SK-N-SH (cell line): ENCODE data around the gene CCL22. TPM values are rescaled to one million over a fixed set of nuclear protein-coding genes. Genes with fewer than 3 reads are reported as not detected.

Experiments
- CTCF ChIA-PET: fragments of 300-600, 350-600 bp; formaldehyde crosslinking; extraction: SDS; loops from one replicate; lab custom pipeline; 2021; lab: Yijun Ruan, JAX
- POLR2A ChIA-PET: fragments of 350-600 bp; sonication (Branson Sonifier 250); formaldehyde crosslinking; extraction: SDS; loops from one replicate; lab custom pipeline; 2020; ENCODE audit warnings: antibody characterized with exemption, inconsistent platforms; lab: Yijun Ruan, JAX
- DNase-seq: peaks from one replicate; pipeline ENCODE4 v3.0.0; 2012
- H2AFZ ChIP-seq: fragments of 200-600 bp; sonication (generic); 2 replicates; pipeline ENCODE4 v1.8.1; 2016; ENCODE audit warnings: antibody characterized with exemption, mild to moderate bottlenecking, low read depth
- H3F3A ChIP-seq: fragments of 200-600 bp; sonication (generic); replicated peaks from 2 replicates; pipeline ENCODE3; 2016; ENCODE audit warnings: antibody characterized with exemption, mild to moderate bottlenecking; ENCODE audit not compliant: insufficient read depth
- H3K27ac ChIP-seq, 2 experiments: fragments of 200-500 bp in 1 of 2; fragments of 200-600 bp in 1 of 2; sonication (Bioruptor generic) in 1 of 2; sonication (generic), shearing (Covaris generic) in 1 of 2; 2 replicates each; pipeline versions ENCODE4 v1.5.1 to v1.6.1; 2014 to 2016; ENCODE audit warnings: low read depth in 2 of 2, inconsistent platforms in 1 of 2, low read length in 1 of 2, mild to moderate bottlenecking in 1 of 2, mixed read lengths in 1 of 2
- H3K27me3 ChIP-seq: fragments of 200-600 bp; sonication (generic), shearing (Covaris generic); 2 replicates; pipeline ENCODE4 v1.6.1; 2016; ENCODE audit warnings: mixed run types; ENCODE audit not compliant: insufficient read depth
- H3K36me3 ChIP-seq, 2 experiments: fragments of 200-500 bp in 1 of 2; fragments of 200-600 bp in 1 of 2; sonication (Bioruptor generic) in 1 of 2; sonication (generic) in 1 of 2; replicated peaks in 1 of 2; 2 replicates each; pipeline versions ENCODE3 to v1.5.1; 2014 to 2016; ENCODE audit warnings: low read length in 1 of 2, mild to moderate bottlenecking in 1 of 2; ENCODE audit not compliant: insufficient read depth in 2 of 2, control insufficient read depth in 1 of 2
- H3K4me1 ChIP-seq, 2 experiments: fragments of 200-500 bp in 1 of 2; fragments of 200-600 bp in 1 of 2; sonication (Bioruptor generic) in 1 of 2; sonication (generic), shearing (Covaris generic) in 1 of 2; 2 replicates each; pipeline versions ENCODE4 v1.5.1 to v1.6.1; 2014 to 2016; ENCODE audit warnings: low read depth in 1 of 2, low read length in 1 of 2, mixed run types in 1 of 2; ENCODE audit not compliant: insufficient read depth in 2 of 2, control insufficient read depth in 1 of 2
- H3K4me2 ChIP-seq: fragments of 200-600 bp; sonication (generic), shearing (Covaris generic); 2 replicates; pipeline ENCODE4 v1.6.1; 2017; ENCODE audit warnings: mixed run types
- H3K4me3 ChIP-seq, 2 experiments: fragments of 200-500 bp in 1 of 2; fragments of 200-600 bp in 1 of 2; sonication (Bioruptor generic) in 1 of 2; sonication (generic), shearing (Covaris generic) in 1 of 2; 2 replicates each; pipeline versions ENCODE4 v1.5.1 to v1.8.1; 2014 to 2016; ENCODE audit warnings: low read depth in 2 of 2, inconsistent platforms in 1 of 2, low read length in 1 of 2, mild to moderate bottlenecking in 1 of 2, mixed read lengths in 1 of 2, moderate library complexity in 1 of 2
- H3K79me2 ChIP-seq: fragments of 200-600 bp; sonication (generic); 2 replicates; pipeline ENCODE4 v1.8.1; 2017; ENCODE audit warnings: mild to moderate bottlenecking; ENCODE audit not compliant: insufficient read depth
- H3K9ac ChIP-seq: fragments of 200-600 bp; sonication (generic); 2 replicates; pipeline ENCODE4 v1.6.1; 2017; ENCODE audit warnings: mixed run types
- H3K9me2 ChIP-seq: fragments of 200-600 bp; sonication (generic); 2 replicates; pipeline ENCODE4 v1.6.1; 2017; ENCODE audit warnings: mixed run types
- H3K9me3 ChIP-seq: fragments of 200-600 bp; sonication (generic); 2 replicates; pipeline ENCODE4 v1.6.1; 2017; ENCODE audit warnings: mixed run types, mild to moderate bottlenecking, moderate library complexity
- H4K20me1 ChIP-seq: fragments of 200-600 bp; sonication (generic); 2 replicates; pipeline ENCODE4 v1.6.1; 2017; ENCODE audit warnings: mild to moderate bottlenecking, mixed run types; ENCODE audit not compliant: insufficient read depth
- CTCF ChIP-seq: fragments of 200-600 bp; sonication (generic); IDR thresholded peaks from 2 replicates; pipeline ENCODE4 v1.6.1; 2017; ENCODE audit warnings: antibody characterized with exemption, mild to moderate bottlenecking, moderate library complexity
- FOSL2 ChIP-seq: IDR thresholded peaks from 2 replicates; pipeline ENCODE4 v1.4.0; 2012; ENCODE audit warnings: low read depth, mild to moderate bottlenecking, moderate library complexity, borderline replicate concordance
- FOXJ3 ChIP-seq: sonication (generic); formaldehyde crosslinking; IDR thresholded peaks from 2 replicates; pipeline ENCODE4 v1.5.1; 2020; ENCODE audit warnings: mild to moderate bottlenecking, missing genetic modification reagents
- FOXM1 ChIP-seq: IDR thresholded peaks from 2 replicates; pipeline ENCODE4 v1.4.0; 2012; ENCODE audit warnings: low read depth, mild to moderate bottlenecking
- IRF3 ChIP-seq: fragments of 150-350 bp; IDR thresholded peaks from 2 replicates; pipeline ENCODE4 v1.6.1; 2016; ENCODE audit warnings: mild to moderate bottlenecking, low read depth, low read length
- JUND ChIP-seq: IDR thresholded peaks from 2 replicates; pipeline ENCODE4 v1.4.0; 2012
- NFIC ChIP-seq: IDR thresholded peaks from 2 replicates; pipeline ENCODE4 v1.4.0; 2012; ENCODE audit warnings: borderline replicate concordance
- NRF1 ChIP-seq: IDR thresholded peaks from 2 replicates; pipeline ENCODE4 v1.6.1; 2012; ENCODE audit warnings: low read depth, mild to moderate bottlenecking, low read length
- REST ChIP-seq: IDR thresholded peaks from 2 replicates; pipeline ENCODE4 v1.6.1; 2012; ENCODE audit warnings: mild to moderate bottlenecking, low read depth, low read length, moderate library complexity
- RFX5 ChIP-seq: IDR thresholded peaks from 2 replicates; pipeline ENCODE4 v1.6.1; 2012; ENCODE audit warnings: mild to moderate bottlenecking, improper control_type of control experiment, low read length
- SIN3A ChIP-seq: IDR thresholded peaks from 2 replicates; pipeline ENCODE4 v1.6.1; 2012; ENCODE audit warnings: low read depth, mild to moderate bottlenecking, low read length, moderate library complexity, borderline replicate concordance
- TAF1 ChIP-seq: IDR thresholded peaks from 2 replicates; pipeline ENCODE4 v1.6.1; 2012; ENCODE audit warnings: low read depth, mild to moderate bottlenecking, low read length, moderate library complexity, borderline replicate concordance
- WGBS: methylation state at CpG from one replicate; pipeline ENCODE4 v1.1.6; 2017; ENCODE audit warnings: low lambda C conversion rate; 5-methylcytosine and 5-hydroxymethylcytosine counted together
- polyA plus RNA-seq, 3 experiments: library from polyadenylated mRNA; depleted of rRNA; stranded (reverse); fragments of >200 nt; gene quantifications; 2 replicates each; pipeline ENCODE4 v1.2.3, GENCODE V29; 2012

The CCL22 gene
- polyA plus RNA-seq, 1 of the 3 experiments (the other 2 are of a cell fraction): not detected

GRCh38 chr16:57357330-57358085 is 1.1 kb upstream of the CCL22 start:
- DNase-seq: no peak
- Histone ChIP-seq H2AFZ (no peak overlapping the region), H3K4me2 (no peak overlapping the region), H3K4me1 (no peaks in the 10 kb centered on the region), H3K9ac (no peak overlapping the region), H3K36me3 (no peaks in the 10 kb centered on the region), H3K9me2 (no peaks in the 10 kb centered on the region), H4K20me1 (no peaks in the 10 kb centered on the region), H3K9me3 (no peaks in the 10 kb centered on the region), H3K79me2 (no peaks in the 10 kb centered on the region), H3F3A (peaks cover 4% of the 10 kb centered on the region), H3K4me3 (no peak overlapping the region), H3K27ac (no peak overlapping the region), H3K27me3 (no peaks in the 10 kb centered on the region)
- WGBS: 92% methylated on average over 9 of the region's 9 CpGs
- ChIA-PET CTCF (interaction anchor here (1.0 to 1.2 kb wide), 2 partner anchors 15 to 57 kb away, joined by 3 to 4 read pairs; partner anchors contain the start of gene CX3CL1), POLR2A (no interaction called here)
- no peak for TF ChIP-seq REST
- TF ChIP-seq JUND: no peak
- no peak for TF ChIP-seq CTCF
- TF ChIP-seq IRF3: no peak
- no peak for TF ChIP-seq SIN3A
- TF ChIP-seq RFX5: no peak
- no peak for TF ChIP-seq TAF1
- no peak for TF ChIP-seq FOXM1
- no peak for TF ChIP-seq FOXJ3 (CRISPR knock-in tag)
- no peak for TF ChIP-seq NRF1
- TF ChIP-seq FOSL2: no peak
- no peak for TF ChIP-seq NFIC
